GM10248 (cell line): ENCODE results near the gene MICAL2.

Experiments
- CTCF ChIA-PET: fragments of 300-600 bp; sonication (Branson Sonifier 250); formaldehyde crosslinking; extraction: SDS; loops from one replicate; lab custom pipeline; 2021; ENCODE audit warnings: antibody characterized with exemption; lab: Yijun Ruan, JAX
- POLR2A ChIA-PET: fragments of 350-650 bp; sonication (Branson Sonifier 250); formaldehyde crosslinking; extraction: SDS; loops from one replicate; lab custom pipeline; 2020; ENCODE audit warnings: antibody characterized with exemption; lab: Yijun Ruan, JAX
- DNase-seq: peaks from one replicate; pipeline ENCODE4 v3.0.0; 2012; ENCODE audit errors: extremely low spot score
- CTCF ChIP-seq: IDR thresholded peaks from 2 replicates; pipeline ENCODE4 v1.5.1; 2012; ENCODE audit warnings: mild to moderate bottlenecking, low read depth; ENCODE audit errors: extremely low read depth, missing control alignments, control extremely low read depth

Gene MICAL2

GRCh38 chr11:12109591-12110196 lies 696 bp upstream of the MICAL2 start:
- ChIA-PET POLR2A (no interaction called here), CTCF (interaction anchor here (1.1 to 1.2 kb wide), 2 partner anchors 10 to 171 kb away, joined by 3 to 4 read pairs; no protein-coding TSS in a partner anchor)
- no peak for DNase-seq
- TF ChIP-seq CTCF: no peak

GRCh38 chr11:12110714-12111548 lies 541 bp downstream of the MICAL2 start:
- CTCF ChIA-PET: no interaction called here
- POLR2A ChIA-PET: no interaction called here
- peak; percentile 28 for DNase-seq
- no peak for TF ChIP-seq CTCF

GRCh38 chr11:12111549-12112520 lies 1.4 kb downstream of the MICAL2 start:
- no peak for TF ChIP-seq CTCF
- POLR2A ChIA-PET: no interaction called here
- DNase-seq: no peak
- CTCF ChIA-PET: no interaction called here

GRCh38 chr11:12112750-12113149 lies 2.4 kb downstream of the MICAL2 start:
- DNase-seq: no peak
- ChIA-PET POLR2A (no interaction called here), CTCF (no interaction called here)
- TF ChIP-seq CTCF: no peak

- no peak for TF ChIP-seq CTCF
- DNase-seq: no peak
- ChIA-PET POLR2A (no interaction called here), CTCF (no interaction called here)
Observed at GRCh38 chr11:12113294-12113693, 2.9 kb downstream of the MICAL2 start.
